ENCODE data around the gene PITX3.
"Not testable (repeated sequence)": the region's sequence is repeated elsewhere in the genome, so short reads cannot be mapped to it uniquely, and the experiment has no call there.

Gene PITX3

GRCh38 chr10:102191956-102192355, 49.4 kb downstream of the PITX3 start:
- no peak overlapping the region for H3K4me3 ChIP-seq (ENCODE audit: low read length)
- no peak for TF ChIP-seq ZNF274 (IDR thresholded peaks at IDR 0.05; ENCODE audit: low read depth, low read length)

GRCh38 chr10:102188941-102189898, 52.1 kb downstream of the PITX3 start:
- not testable (repeated sequence) for H3K4me3 ChIP-seq (ENCODE audit: low read length)

- H3K4me3 ChIP-seq (ENCODE audit: low read length): no peak overlapping the region
- TF ChIP-seq ZNF274 (IDR thresholded peaks at IDR 0.05; ENCODE audit: low read depth, low read length): no peak
These were observed 52.9 kb downstream of the PITX3 start for GRCh38 chr10:102188298-102188940.

- H3K4me3 ChIP-seq (ENCODE audit: low read length): no peak overlapping the region
- no peak for TF ChIP-seq ZNF274 (IDR thresholded peaks at IDR 0.05; ENCODE audit: low read depth, low read length)
These were observed 55.3 kb downstream of the PITX3 start for GRCh38 chr10:102185811-102186527.

GRCh38 chr10:102185272-102185671, 56.0 kb downstream of the PITX3 start:
- no peak overlapping the region for H3K4me3 ChIP-seq (ENCODE audit: low read length)
- TF ChIP-seq ZNF274 (IDR thresholded peaks at IDR 0.05; ENCODE audit: low read depth, low read length): no peak

- no peak for TF ChIP-seq ZNF274 (IDR thresholded peaks at IDR 0.05; ENCODE audit: low read depth, low read length)
- H3K4me3 ChIP-seq (ENCODE audit: low read length): no peak overlapping the region
These were observed 56.7 kb downstream of the PITX3 start for GRCh38 chr10:102184606-102185005.
